GM12878 (cell line): ENCODE data around the gene RNF167. TPM values are rescaled to one million over a fixed set of nuclear protein-coding genes. Genes with fewer than 3 reads are reported as not detected.
A peak's percentile ranks its signal among the peaks of the same experiment; 100 is the strongest.

ENCODE experiments used
- BMI1 ChIP-seq: fragments of 450-650 bp; IDR thresholded peaks from 2 replicates; pipeline ENCODE4 v1.6.1; 2016; ENCODE audit warnings: mild to moderate bottlenecking, moderate library complexity, borderline replicate concordance
- CBFB ChIP-seq: IDR thresholded peaks from 2 replicates; pipeline ENCODE4 v1.6.1; 2016; ENCODE audit warnings: antibody characterized with exemption, low read depth
- CBX5 ChIP-seq: sonication (generic); IDR thresholded peaks from 2 replicates; pipeline ENCODE4 v1.6.1; 2016; ENCODE audit warnings: low read depth, moderate library complexity, mild to moderate bottlenecking, inconsistent platforms
- CEBPZ ChIP-seq: fragments of 150-350 bp; IDR thresholded peaks from 2 replicates; pipeline ENCODE4 v1.6.1; 2016; ENCODE audit warnings: low read depth, low read length
- CHD2 ChIP-seq: IDR thresholded peaks from 2 replicates; pipeline ENCODE4 v1.6.1; 2011; ENCODE audit warnings: low read depth, low read length, improper control_type of control experiment, borderline replicate concordance
- CHD4 ChIP-seq: fragments of 200-600 bp; sonication (generic); IDR thresholded peaks from 2 replicates; pipeline ENCODE4 v1.6.1; 2016; ENCODE audit warnings: mild to moderate bottlenecking
- CREM ChIP-seq: IDR thresholded peaks from 2 replicates; pipeline ENCODE4 v1.6.1; 2014; ENCODE audit warnings: antibody characterized with exemption, low read depth
- CUX1 ChIP-seq: IDR thresholded peaks from 2 replicates; pipeline ENCODE4 v1.6.1; 2012; ENCODE audit warnings: improper control_type of control experiment, low read depth, low read length; ENCODE audit not compliant: insufficient replicate concordance
- E2F4 ChIP-seq: IDR thresholded peaks from 2 replicates; pipeline ENCODE4 v1.6.1; 2012; ENCODE audit warnings: low read depth, low read length, improper control_type of control experiment
- EED ChIP-seq: sonication (generic); IDR thresholded peaks from 2 replicates; pipeline ENCODE4 v1.6.1; 2016; ENCODE audit warnings: antibody characterized with exemption, low read depth
- EGR1 ChIP-seq, 2 experiments: IDR thresholded peaks; 1 replicate in 1 of 2; 2 replicates in 1 of 2; pipeline ENCODE4 v1.6.1; 2011 to 2012; ENCODE audit warnings: low read depth in 2 of 2, low read length in 2 of 2, borderline replicate concordance in 1 of 2, mild to moderate bottlenecking in 1 of 2, moderate library complexity in 1 of 2
- ESRRA ChIP-seq: IDR thresholded peaks from 2 replicates; pipeline ENCODE4 v1.6.1; 2012; ENCODE audit warnings: mild to moderate bottlenecking, low read length, improper control_type of control experiment
- KLF5 ChIP-seq: fragments of 450-650 bp; IDR thresholded peaks from 2 replicates; pipeline ENCODE4 v1.6.1; 2014; ENCODE audit warnings: mild to moderate bottlenecking; ENCODE audit not compliant: partially characterized antibody
- NR2C1 ChIP-seq: fragments of 450-650 bp; IDR thresholded peaks from 2 replicates; pipeline ENCODE4 v1.6.1; 2017; ENCODE audit warnings: antibody characterized with exemption, mild to moderate bottlenecking, moderate library complexity
- POLR2AphosphoS5 ChIP-seq: IDR thresholded peaks from 2 replicates; pipeline ENCODE4 v1.6.1; 2011; ENCODE audit warnings: mild to moderate bottlenecking, low read length, inconsistent platforms
- RFX5 ChIP-seq: IDR thresholded peaks from 2 replicates; pipeline ENCODE4 v1.6.1; 2011; ENCODE audit warnings: low read depth, low read length, improper control_type of control experiment
- SMARCA5 ChIP-seq: fragments of 450-650 bp; IDR thresholded peaks from 2 replicates; pipeline ENCODE4 v1.6.1; 2017; ENCODE audit warnings: mild to moderate bottlenecking
- SRF ChIP-seq, 2 experiments: IDR thresholded peaks; 2 replicates each; pipeline ENCODE4 v1.6.1; 2011; ENCODE audit warnings: low read depth in 2 of 2, low read length in 2 of 2, mild to moderate bottlenecking in 1 of 2, moderate library complexity in 1 of 2
- TCF3 ChIP-seq: IDR thresholded peaks from 2 replicates; pipeline ENCODE4 v1.6.1; 2012; ENCODE audit warnings: low read depth, mild to moderate bottlenecking, low read length, borderline replicate concordance; ENCODE audit not compliant: insufficient read depth
- ZBED1 ChIP-seq: IDR thresholded peaks from 2 replicates; pipeline ENCODE4 v1.6.1; 2016; ENCODE audit warnings: borderline replicate concordance
- ZNF622 ChIP-seq: fragments of 450-650 bp; IDR thresholded peaks from 2 replicates; pipeline ENCODE4 v1.6.1; 2017; ENCODE audit warnings: mild to moderate bottlenecking, inconsistent platforms
- ZSCAN29 ChIP-seq: fragments of 450-650 bp; IDR thresholded peaks from 2 replicates; pipeline ENCODE4 v1.6.1; 2017; ENCODE audit warnings: mild to moderate bottlenecking, moderate library complexity
- polyA plus RNA-seq, 11 experiments: library from polyadenylated mRNA; depleted of rRNA in 4 of 11; unstranded in 6 of 11; stranded (reverse) in 5 of 11; fragments of >200 nt; fragmentation: Nextera tagmentation in 4 of 11; fragmentation: Illumina TruSeq in 1 of 11; extraction: Ambion mirVana in 4 of 11; extraction: Trizol in 1 of 11; gene quantifications; 1 replicate in 1 of 11; 2 replicates in 10 of 11; pipeline versions ENCODE4 v1.2.1 to v1.2.3, GENCODE V29; 2011 to 2016; ENCODE audit warnings: inconsistent platforms in 2 of 11, missing spikeins in 2 of 11, low read depth in 1 of 11
- total RNA-seq, 4 experiments: library from RNA; depleted of rRNA in 3 of 4; stranded (reverse); fragments of >200 nt in 3 of 4; fragmentation: Illumina TruSeq in 1 of 4; extraction: Trizol in 1 of 4; gene quantifications; 2 replicates each; pipeline versions ENCODE4 v1.2.1 to v1.2.3, GENCODE V29; 2013 to 2021

RNF167 gene
- total and polyA plus RNA-seq, 10 of the 15 experiments (the other 5 are each of a cell fraction or from before 2014, with no cell fraction given): 33.6 to 147 (median 57.6) TPM

GRCh38 chr17:4947411-4948165 is 7.5 kb downstream of the RNF167 start (continued):
- TF ChIP-seq EED (peak; percentile 54; the same call in 1 of the 2 replicates), CREM (no peak), NR2C1 (peak; percentile 69), ZSCAN29 (peak; percentile 48; the same call in 1 of the 2 replicates), ZNF622 (no peak), CUX1 (no peak), EGR1 (IDR thresholded peaks at IDR 0.05; ENCODE audit: borderline replicate concordance in 1 of 2, low read depth in 2 of 2, low read length in 2 of 2) (peak in 1 of 2 experiments; percentile 64; a peak in 2 of 3 replicates), CHD4 (no peak), TCF3 (0 out of 2 replicates have a peak, but pooled peaks have one; percentile 23), ESRRA (no peak), E2F4 (peak; percentile 57; the same call in 1 of the 2 replicates), ZBED1 (peak; percentile 12; the same call in 1 of the 2 replicates), RFX5 (no peak), SMARCA5 (peak; percentile 6), BMI1 (no peak), SRF (IDR thresholded peaks at IDR 0.05; ENCODE audit: low read depth in 2 of 2, low read length in 2 of 2) (no peak), CBX5 (no peak), KLF5 (no peak), POLR2AphosphoS5 (peak; percentile 59), CHD2 (0 out of 2 replicates have a peak, but pooled peaks have one; percentile 11), CEBPZ (no peak), CBFB (peak; percentile 51; the same call in 1 of the 2 replicates)
